Activated T-helper 1 cell treated with Interleukin-2 at 50 U/mL for 16 hours (primary cell): Measurements from ENCODE around the gene GABRR2.

ENCODE experiments used
- DNase-seq: peaks from one replicate; pipeline ENCODE4 v3.0.0-alpha.2; 2020; ENCODE audit warnings: low read depth

Gene GABRR2

GRCh38 chr6:89208551-89208950, 106.5 kb downstream of the GABRR2 start:
- DNase-seq: no peak
